Activated CD8-positive, alpha-beta memory T cell treated with anti-CD3 and anti-CD28 coated beads, Interleukin-2, amount 50 U/mL, for 48 hours (primary cell): ENCODE results near the gene EXPH5.
"Not testable (repeated sequence)": the region's sequence is repeated elsewhere in the genome, so short reads cannot be mapped to it uniquely, and the experiment has no call there.

Experiments used
- DNase-seq: peaks from one replicate; pipeline ENCODE4 v3.0.0-alpha.2; 2020

Gene EXPH5

GRCh38 chr11:108597736-108598355, 4.3 kb upstream of the EXPH5 start:
- no peak for DNase-seq

- no peak for DNase-seq
Measured at GRCh38 chr11:108596701-108597100, 3.1 kb upstream of the EXPH5 start.

GRCh38 chr11:108593923-108594434, 411 bp upstream of the EXPH5 start:
- DNase-seq, result no peak

GRCh38 chr11:108592591-108593213, 866 bp downstream of the EXPH5 start:
- DNase-seq, result peak; percentile 71

- no peak for DNase-seq
Measured at GRCh38 chr11:108591893-108592292, 1.7 kb downstream of the EXPH5 start.

GRCh38 chr11:108589136-108589535, 4.4 kb downstream of the EXPH5 start:
- DNase-seq, result no peak

GRCh38 chr11:108588287-108588686, 5.3 kb downstream of the EXPH5 start:
- DNase-seq, result no peak

GRCh38 chr11:108587109-108587508, 6.5 kb downstream of the EXPH5 start:
- no peak for DNase-seq

GRCh38 chr11:108586600-108586999, 7.0 kb downstream of the EXPH5 start:
- no peak for DNase-seq

- DNase-seq, result not testable (repeated sequence)
Measured at GRCh38 chr11:108586185-108586584, 7.4 kb downstream of the EXPH5 start.

GRCh38 chr11:108584973-108585372, 8.6 kb downstream of the EXPH5 start:
- DNase-seq, result no peak

GRCh38 chr11:108580645-108581044, 12.9 kb downstream of the EXPH5 start:
- DNase-seq, result no peak

- DNase-seq, result no peak
Measured at GRCh38 chr11:108580043-108580442, 13.5 kb downstream of the EXPH5 start.

- no peak for DNase-seq
Measured at GRCh38 chr11:108576523-108576922, 17.0 kb downstream of the EXPH5 start.

GRCh38 chr11:108574675-108575074, 18.9 kb downstream of the EXPH5 start:
- no peak for DNase-seq

- no peak for DNase-seq
Measured at GRCh38 chr11:108571001-108571400, 22.6 kb downstream of the EXPH5 start.

GRCh38 chr11:108569896-108570295, 23.7 kb downstream of the EXPH5 start:
- no peak for DNase-seq

- DNase-seq, result no peak
Measured at GRCh38 chr11:108568195-108568858, 25.2 kb downstream of the EXPH5 start.

GRCh38 chr11:108565653-108566052, 27.9 kb downstream of the EXPH5 start:
- no peak for DNase-seq

GRCh38 chr11:108562746-108563581, 30.6 kb downstream of the EXPH5 start:
- DNase-seq, result no peak

GRCh38 chr11:108561535-108561991, 32.0 kb downstream of the EXPH5 start:
- no peak for DNase-seq

GRCh38 chr11:108559904-108560303, 33.7 kb downstream of the EXPH5 start:
- no peak for DNase-seq

- no peak for DNase-seq
Measured at GRCh38 chr11:108559340-108559739, 34.2 kb downstream of the EXPH5 start.
